PC-3 (cell line): ENCODE results near the gene TMEM117. TPM values are rescaled to one million over a fixed set of nuclear protein-coding genes. Genes with fewer than 3 reads are reported as not detected.

ENCODE experiments used
- ATAC-seq: fragments of 200-7000 bp; cut with Tn5 transposase; 2 replicates; pipeline ENCODE4 v1.9.1; 2020; ENCODE audit warnings: mild to moderate bottlenecking, moderate library complexity
- BruUV-seq: library from RNA; stranded (reverse); fragments of 400-500 nt; replicated peaks from 2 replicates; lab custom pipeline; 2021; lab: Mats Ljungman, UMichigan
- CTCF ChIA-PET: fragments of 300-600 bp; sonication (Branson Sonifier 250); formaldehyde crosslinking; loops from one replicate; lab custom pipeline; 2022; ENCODE audit warnings: antibody characterized with exemption; lab: Charles Lee
- POLR2A ChIA-PET: fragments of 300-600 bp; sonication (Branson Sonifier 250); formaldehyde crosslinking; loops from one replicate; lab custom pipeline; 2022; ENCODE audit warnings: antibody characterized with exemption; ENCODE audit not compliant: unreplicated experiment; lab: Charles Lee
- DNase-seq: peaks from one replicate; pipeline ENCODE4 v3.0.0-alpha.2; 2015
- H2AFZ ChIP-seq: fragments of 300-600 bp; sonication (generic); 2 replicates; pipeline ENCODE4 v1.6.0; 2016; ENCODE audit warnings: antibody characterized with exemption, low read length
- H3F3A ChIP-seq: fragments of 300-600 bp; sonication (generic); one replicate; pipeline ENCODE4 v1.6.0; 2017; ENCODE audit warnings: antibody characterized with exemption, low read length, control low read depth, mild to moderate bottlenecking; ENCODE audit not compliant: unreplicated experiment
- H3K27ac ChIP-seq: fragments of 300-600 bp; sonication (generic); 2 replicates; pipeline ENCODE4 v1.5.1; 2016; ENCODE audit warnings: mild to moderate bottlenecking, low read length
- H3K27me3 ChIP-seq: fragments of 300-600 bp; sonication (generic); 2 replicates; pipeline ENCODE4 v1.6.1; 2016; ENCODE audit warnings: low read length, mixed read lengths
- H3K36me3 ChIP-seq: fragments of 300-600 bp; sonication (generic); 2 replicates; pipeline ENCODE4 v1.6.1; 2016; ENCODE audit warnings: low read depth, mixed run types, low read length, mixed read lengths
- H3K4me1 ChIP-seq: fragments of 300-600 bp; sonication (generic); 2 replicates; pipeline ENCODE4 v1.5.1; 2016; ENCODE audit warnings: low read length; ENCODE audit not compliant: insufficient read depth
- H3K4me2 ChIP-seq: fragments of 300-600 bp; sonication (generic); 2 replicates; pipeline ENCODE4 v1.6.0; 2016; ENCODE audit warnings: low read length
- H3K4me3 ChIP-seq: fragments of 300-600 bp; sonication (generic); 2 replicates; pipeline ENCODE4 v1.5.1; 2016; ENCODE audit warnings: mild to moderate bottlenecking, low read length, mixed read lengths
- H3K79me2 ChIP-seq: fragments of 300-600 bp; sonication (generic); 2 replicates; pipeline ENCODE4 v1.6.1; 2017; ENCODE audit warnings: low read length, mixed read lengths
- H3K9ac ChIP-seq: fragments of 300-600 bp; sonication (generic); 2 replicates; pipeline ENCODE4 v1.6.0; 2016; ENCODE audit warnings: mild to moderate bottlenecking, low read length
- H3K9me2 ChIP-seq: fragments of 300-600 bp; sonication (generic); replicated peaks from 2 replicates; pipeline ENCODE4 v1.6.1; 2016; ENCODE audit warnings: mixed run types, low read length, mixed read lengths
- H3K9me3 ChIP-seq: fragments of 300-600 bp; sonication (generic); 2 replicates; pipeline ENCODE4 v1.6.1; 2016; ENCODE audit warnings: low read length, mixed read lengths
- H4K20me1 ChIP-seq: fragments of 300-600 bp; sonication (generic); 2 replicates; pipeline ENCODE4 v1.6.1; 2016; ENCODE audit warnings: low read length, mixed read lengths
- EZH2 ChIP-seq: fragments of 300-600 bp; sonication (generic); IDR thresholded peaks from one replicate; pipeline ENCODE4 v1.6.1; 2017; ENCODE audit warnings: antibody characterized with exemption, mild to moderate bottlenecking, low read length; ENCODE audit not compliant: unreplicated experiment
- EZH2phosphoT487 ChIP-seq: fragments of 300-600 bp; sonication (generic); IDR thresholded peaks from 2 replicates; pipeline ENCODE4 v1.6.1; 2018; ENCODE audit warnings: mild to moderate bottlenecking, antibody characterized with exemption, low read length, borderline replicate concordance
- intact Hi-C: fragments of 100-400 bp; cut with micrococcal nuclease; formaldehyde crosslinking; loops from 2 replicates; pipeline ENCODE4 v1.9.0; 2023
- total RNA-seq: library from RNA; depleted of rRNA; stranded (reverse); fragments of >200 nt; gene quantifications from 2 replicates; pipeline ENCODE4 v1.2.3, GENCODE V29; 2014
- TF ChIP-seq, protein P1 (sequence below): fragments of 300-600 bp; sonication (generic); conservative IDR thresholded peaks from 2 replicates; pipeline ENCODE4 v1.5.1; 2017; ENCODE audit warnings: antibody characterized with exemption, low read depth, mild to moderate bottlenecking, low read length

Gene TMEM117
- total RNA-seq, 1 experiment from 2014 or later, result 9.0 TPM

DNA sequence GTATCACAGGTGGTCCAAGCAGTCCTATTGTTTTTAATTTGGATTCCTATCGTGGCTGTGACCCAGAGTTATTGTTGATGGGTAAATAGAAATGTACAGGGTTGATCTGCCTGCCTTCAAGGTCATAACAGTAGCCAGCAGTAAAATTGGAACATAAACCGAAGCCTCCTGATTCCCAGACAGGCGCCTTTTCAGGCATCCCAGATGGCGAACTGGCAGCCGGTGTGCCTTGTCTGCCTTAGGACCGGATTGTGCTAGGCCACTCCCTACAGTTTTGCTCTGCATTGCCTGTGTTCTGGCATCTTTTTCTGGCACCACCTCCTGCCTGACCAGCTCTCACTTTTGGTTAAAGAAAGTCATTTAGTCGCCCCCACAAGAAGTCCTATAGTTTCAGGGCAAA lies 22.2 kb downstream of the TMEM117 start:
- intact Hi-C loops, result no loop called here
- ATAC-seq (no peak), DNase-seq (no peak)
- Histone ChIP-seq H3K27me3 (no peaks in the 10 kb centered on the region), H3K4me2 (no peak overlapping the region), H4K20me1 (no peaks in the 10 kb centered on the region), H3K4me1 (no peaks in the 10 kb centered on the region), H2AFZ (no peak overlapping the region), H3F3A (no peaks in the 10 kb centered on the region), H3K9me2 (no peaks in the 10 kb centered on the region), H3K9ac (no peak overlapping the region), H3K36me3 (no peaks in the 10 kb centered on the region), H3K27ac (no peak overlapping the region), H3K4me3 (no peak overlapping the region), H3K79me2 (no peaks in the 10 kb centered on the region), H3K9me3 (no peaks in the 10 kb centered on the region)
- CTCF ChIA-PET, result no interaction called here
- BruUV-seq, result no TSS peak
- POLR2A ChIA-PET, result no interaction called here
- TF ChIP-seq, protein P1, sequence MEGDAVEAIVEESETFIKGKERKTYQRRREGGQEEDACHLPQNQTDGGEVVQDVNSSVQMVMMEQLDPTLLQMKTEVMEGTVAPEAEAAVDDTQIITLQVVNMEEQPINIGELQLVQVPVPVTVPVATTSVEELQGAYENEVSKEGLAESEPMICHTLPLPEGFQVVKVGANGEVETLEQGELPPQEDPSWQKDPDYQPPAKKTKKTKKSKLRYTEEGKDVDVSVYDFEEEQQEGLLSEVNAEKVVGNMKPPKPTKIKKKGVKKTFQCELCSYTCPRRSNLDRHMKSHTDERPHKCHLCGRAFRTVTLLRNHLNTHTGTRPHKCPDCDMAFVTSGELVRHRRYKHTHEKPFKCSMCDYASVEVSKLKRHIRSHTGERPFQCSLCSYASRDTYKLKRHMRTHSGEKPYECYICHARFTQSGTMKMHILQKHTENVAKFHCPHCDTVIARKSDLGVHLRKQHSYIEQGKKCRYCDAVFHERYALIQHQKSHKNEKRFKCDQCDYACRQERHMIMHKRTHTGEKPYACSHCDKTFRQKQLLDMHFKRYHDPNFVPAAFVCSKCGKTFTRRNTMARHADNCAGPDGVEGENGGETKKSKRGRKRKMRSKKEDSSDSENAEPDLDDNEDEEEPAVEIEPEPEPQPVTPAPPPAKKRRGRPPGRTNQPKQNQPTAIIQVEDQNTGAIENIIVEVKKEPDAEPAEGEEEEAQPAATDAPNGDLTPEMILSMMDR, result no peak
- TF ChIP-seq EZH2phosphoT487 (no peak), EZH2 (no peak)

DNA sequence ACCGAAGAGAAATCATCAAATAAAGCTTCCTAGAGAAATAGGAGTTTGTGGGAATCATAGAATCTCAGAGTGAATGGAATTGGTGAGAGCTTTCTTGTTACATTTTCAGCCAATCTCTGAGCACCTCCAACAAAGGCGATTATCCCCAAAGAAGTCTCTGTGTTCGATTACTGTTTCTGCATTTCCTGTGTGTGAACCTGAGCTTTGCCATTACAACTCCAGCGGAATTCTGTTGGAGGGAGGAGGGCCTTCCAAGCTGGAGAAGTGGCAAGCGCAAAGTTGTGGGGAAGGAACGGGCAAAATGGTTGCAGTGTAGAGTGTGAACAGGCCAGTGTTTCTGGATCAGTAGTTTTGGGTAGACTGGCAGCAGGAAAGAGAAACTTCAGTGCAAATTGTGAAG lies 23.1 kb downstream of the TMEM117 start:
- BruUV-seq, result no TSS peak
- H3K4me1 ChIP-seq, result no peaks in the 10 kb centered on the region
- H3F3A ChIP-seq, result no peaks in the 10 kb centered on the region
- H3K27me3 ChIP-seq, result no peaks in the 10 kb centered on the region
- DNase-seq (no peak), ATAC-seq (no peak)
- no peak overlapping the region for H3K4me2 ChIP-seq
- POLR2A ChIA-PET, result no interaction called here
- H3K9me3 ChIP-seq, result no peaks in the 10 kb centered on the region
- H3K9ac ChIP-seq, result no peak overlapping the region
- CTCF ChIA-PET, result no interaction called here
- no peak overlapping the region for H3K27ac ChIP-seq
- TF ChIP-seq EZH2, result no peak
- TF ChIP-seq, protein P1, result no peak
- H2AFZ ChIP-seq, result no peak overlapping the region
- H3K4me3 ChIP-seq, result no peak overlapping the region
- no peaks in the 10 kb centered on the region for H3K9me2 ChIP-seq
- no peaks in the 10 kb centered on the region for H4K20me1 ChIP-seq
- intact Hi-C loops, result no loop called here
- no peaks in the 10 kb centered on the region for H3K79me2 ChIP-seq
- no peaks in the 10 kb centered on the region for H3K36me3 ChIP-seq

DNA sequence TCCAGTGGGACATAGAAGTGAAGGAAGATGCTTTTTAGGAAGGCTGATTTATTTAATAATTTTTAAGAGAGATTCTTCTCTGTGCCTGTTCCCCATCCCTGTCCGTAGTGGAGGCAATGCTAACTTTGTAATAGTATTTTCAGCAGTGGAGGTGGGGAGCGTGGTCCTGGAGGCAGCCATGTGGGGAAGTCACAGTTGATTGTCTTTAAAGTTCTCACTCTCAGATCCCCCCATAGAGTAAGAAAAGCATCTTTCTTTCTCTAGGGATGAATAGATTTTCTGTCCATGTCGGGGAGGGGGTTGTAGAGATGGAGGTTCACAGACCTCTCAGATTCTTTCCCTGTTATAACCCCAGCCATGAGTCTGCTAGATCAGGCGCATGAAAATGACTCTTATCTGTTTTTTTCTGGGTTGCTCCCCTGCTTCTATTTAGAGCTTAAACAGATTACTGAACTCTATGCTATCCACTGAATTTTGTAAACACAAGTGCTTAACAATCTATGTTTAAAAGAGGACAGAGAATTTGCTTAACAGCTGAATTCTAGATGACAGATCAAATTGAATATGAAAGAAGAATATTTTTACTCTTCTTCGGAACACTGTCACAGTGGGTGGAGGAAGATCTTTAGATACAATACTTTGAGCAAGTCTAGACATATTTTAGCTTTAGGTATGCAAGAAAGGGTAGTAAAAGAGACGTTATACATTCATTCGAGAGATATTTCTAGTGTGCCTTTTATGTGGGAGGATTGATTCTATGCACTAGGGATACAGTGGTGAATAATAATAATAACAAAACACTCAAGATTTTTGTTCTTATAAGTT lies 25.3 kb downstream of the TMEM117 start:
- TF ChIP-seq, protein P1, result no peak
- no peak for TF ChIP-seq EZH2phosphoT487
- TF ChIP-seq EZH2, result no peak
- no peaks in the 10 kb centered on the region for H3K36me3 ChIP-seq
- H3K9me2 ChIP-seq, result no peaks in the 10 kb centered on the region
- CTCF ChIA-PET, result no interaction called here
- H3K4me2 ChIP-seq, result no peak overlapping the region
- no peaks in the 10 kb centered on the region for H3K27me3 ChIP-seq
- no peaks in the 10 kb centered on the region for H3F3A ChIP-seq
- H3K27ac ChIP-seq, result no peak overlapping the region
- H3K4me1 ChIP-seq, result no peaks in the 10 kb centered on the region
- no peak overlapping the region for H3K4me3 ChIP-seq
- no peaks in the 10 kb centered on the region for H3K79me2 ChIP-seq
- H3K9me3 ChIP-seq, result no peaks in the 10 kb centered on the region
- POLR2A ChIA-PET, result no interaction called here
- no peak for DNase-seq
- no peaks in the 10 kb centered on the region for H4K20me1 ChIP-seq
- no peak overlapping the region for H2AFZ ChIP-seq
- ATAC-seq, result no peak
- no peak overlapping the region for H3K9ac ChIP-seq
- BruUV-seq, result no TSS peak
- intact Hi-C loops, result no loop called here
